ENCODE results near the gene TPSAB1.

DNA sequence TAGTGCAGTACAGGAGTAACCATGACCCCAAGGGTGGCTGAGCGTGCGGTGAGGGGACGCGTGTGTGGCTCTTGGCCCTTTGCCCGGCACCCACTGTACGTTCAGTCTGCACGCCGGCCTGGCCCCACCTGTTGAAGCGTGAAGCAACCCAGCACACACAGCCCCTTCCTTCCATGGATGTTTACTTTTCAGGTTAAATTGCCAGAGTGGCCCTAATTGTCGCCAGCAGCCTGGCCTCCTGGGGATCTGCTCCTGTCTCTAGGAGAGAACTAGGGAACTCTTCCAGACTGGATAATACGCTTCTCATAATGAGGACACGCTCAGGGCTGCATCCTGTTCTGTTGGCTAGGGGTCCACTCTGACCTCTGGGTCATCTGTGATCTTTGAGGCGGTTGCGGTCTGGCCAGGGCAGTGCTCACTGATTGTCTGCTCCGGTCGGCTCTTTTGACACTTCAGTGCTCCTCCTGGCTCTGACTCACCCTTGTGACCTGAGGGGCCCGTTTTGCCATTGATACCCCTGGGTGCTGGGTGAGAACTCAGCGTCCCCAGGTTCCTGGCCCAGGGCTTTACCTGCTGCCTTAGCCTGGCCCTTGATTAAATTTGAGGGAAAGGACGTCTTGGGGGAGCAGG lies 43.2 kb upstream of the TPSAB1 start:
- TF ChIP-seq ZFP3 (CRISPR knock-in tag; IDR thresholded peaks at IDR 0.05) (no peak), CSDC2 (CRISPR knock-in tag; IDR thresholded peaks at IDR 0.05) (no peak), ZNF565 (CRISPR knock-in tag; conservative IDR thresholded peaks at IDR 0.05; ENCODE audit: low read depth) (no peak), SNAI2 (CRISPR knock-in tag; IDR thresholded peaks at IDR 0.05) (no peak), PPARA (CRISPR knock-in tag; IDR thresholded peaks at IDR 0.05; ENCODE audit: borderline replicate concordance) (no peak), ISL1 (CRISPR knock-in tag; IDR thresholded peaks at IDR 0.05) (no peak)

All from SK-N-SH treated with all-trans-retinoic acid at 6 μM for 48 hours (cell line).